Uterus (tissue), 4 donors: ENCODE results near the gene ZNF521. TPM values are rescaled to one million over a fixed set of nuclear protein-coding genes. Genes with fewer than 3 reads are reported as not detected.

Source experiments
- DNase-seq, 2 donors: peaks; one replicate each; pipeline ENCODE4 v3.0.0-alpha.2; 2019 to 2020
- H3K27ac ChIP-seq, 2 donors: fragments of 200-600 bp; sonication (generic); 1 replicate in 1 of 2; 2 replicates in 1 of 2; pipeline ENCODE4 v1.5.1; 2016 to 2018
- H3K27me3 ChIP-seq, 2 donors: fragments of 200-600 bp; sonication (generic); one replicate each; pipeline ENCODE4 v1.5.1; 2018 to 2019; ENCODE audit warnings: control low read depth in 1 of 2
- H3K36me3 ChIP-seq, 2 donors: fragments of 200-600 bp; sonication (generic); one replicate each; pipeline ENCODE4 v1.5.1; 2019; ENCODE audit warnings: control low read depth in 1 of 2
- H3K4me1 ChIP-seq, 2 donors: fragments of 200-600 bp; sonication (generic); one replicate each; pipeline ENCODE4 v1.5.1; 2018 to 2019; ENCODE audit warnings: control low read depth in 1 of 2
- H3K4me3 ChIP-seq, 2 donors: fragments of 200-600 bp; sonication (generic); 1 replicate in 1 of 2; 2 replicates in 1 of 2; pipeline ENCODE4 v1.5.1; 2018 to 2019; ENCODE audit warnings: mild to moderate bottlenecking in 1 of 2
- H3K9me3 ChIP-seq, 2 donors: fragments of 200-600 bp; sonication (generic); one replicate each; pipeline ENCODE4 v1.5.1; 2019; ENCODE audit warnings: control low read depth in 1 of 2
- POLR2A ChIP-seq, 2 donors: fragments of 450-650 bp; IDR thresholded peaks; one replicate each; pipeline ENCODE4 v1.6.1; 2016; ENCODE audit warnings: antibody characterized with exemption in 2 of 2, mild to moderate bottlenecking in 1 of 2, moderate library complexity in 1 of 2
- intact Hi-C: fragments of 100-400 bp; cut with DNase I; formaldehyde crosslinking; loops from one replicate; pipeline ENCODE4 v1.15.1; 2023; ENCODE audit warnings: low total_unique reads
- total RNA-seq, 4 donors: library from RNA; depleted of rRNA in 3 of 4; stranded (reverse); fragments of >200 nt in 3 of 4; gene quantifications; one replicate each; pipeline versions ENCODE4 v1.1.0 to v1.2.4, GENCODE V29; 2014 to 2023
- TF ChIP-seq, protein P1 (sequence below), 4 experiments: fragments of 200-600 bp in 2 of 4; fragments of 450-650 bp in 2 of 4; sonication (generic) in 2 of 4; IDR thresholded peaks; one replicate each; pipeline ENCODE4 v1.5.1; 2016 to 2019; ENCODE audit warnings: antibody characterized with exemption in 4 of 4, mild to moderate bottlenecking in 2 of 4, moderate library complexity in 1 of 4
- donor health status: DM: yes; HTN: yes; CAD: no.

Gene ZNF521
- total RNA-seq, 4 donors from 2014 or later = 47.4 to 116 (median 72.8) TPM

DNA sequence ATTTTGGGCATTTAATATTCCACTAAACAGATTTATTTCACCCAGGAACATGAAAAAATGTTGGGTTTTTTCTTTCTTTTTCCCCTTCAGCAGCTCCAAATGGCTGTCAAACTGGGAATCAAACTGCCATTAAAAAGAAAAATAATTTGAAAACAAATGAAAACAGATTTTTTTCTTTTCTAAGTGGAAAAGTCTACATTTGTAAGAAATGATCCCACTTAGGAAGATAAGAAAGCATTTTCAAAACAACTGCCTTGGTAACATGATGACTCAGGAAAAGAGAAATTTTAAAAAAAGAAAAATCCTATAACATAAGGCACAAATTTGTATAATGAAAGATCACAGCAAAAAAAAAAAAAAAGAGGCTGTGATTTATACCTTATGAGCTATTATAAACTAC lies 20.0 kb downstream of the ZNF521 start:
- Histone ChIP-seq H3K4me1 (no peaks in the 10 kb centered on the region), H3K27ac (no peak overlapping the region), H3K27me3 (no peaks in the 10 kb centered on the region), H3K36me3 (no peaks in the 10 kb centered on the region), H3K9me3 (no peaks in the 10 kb centered on the region), H3K4me3 (no peak overlapping the region)
- DNase-seq = no peak
- intact Hi-C loops = no loop called here
- no peak for TF ChIP-seq POLR2A (IDR thresholded peaks at IDR 0.05)
- TF ChIP-seq, protein P1, sequence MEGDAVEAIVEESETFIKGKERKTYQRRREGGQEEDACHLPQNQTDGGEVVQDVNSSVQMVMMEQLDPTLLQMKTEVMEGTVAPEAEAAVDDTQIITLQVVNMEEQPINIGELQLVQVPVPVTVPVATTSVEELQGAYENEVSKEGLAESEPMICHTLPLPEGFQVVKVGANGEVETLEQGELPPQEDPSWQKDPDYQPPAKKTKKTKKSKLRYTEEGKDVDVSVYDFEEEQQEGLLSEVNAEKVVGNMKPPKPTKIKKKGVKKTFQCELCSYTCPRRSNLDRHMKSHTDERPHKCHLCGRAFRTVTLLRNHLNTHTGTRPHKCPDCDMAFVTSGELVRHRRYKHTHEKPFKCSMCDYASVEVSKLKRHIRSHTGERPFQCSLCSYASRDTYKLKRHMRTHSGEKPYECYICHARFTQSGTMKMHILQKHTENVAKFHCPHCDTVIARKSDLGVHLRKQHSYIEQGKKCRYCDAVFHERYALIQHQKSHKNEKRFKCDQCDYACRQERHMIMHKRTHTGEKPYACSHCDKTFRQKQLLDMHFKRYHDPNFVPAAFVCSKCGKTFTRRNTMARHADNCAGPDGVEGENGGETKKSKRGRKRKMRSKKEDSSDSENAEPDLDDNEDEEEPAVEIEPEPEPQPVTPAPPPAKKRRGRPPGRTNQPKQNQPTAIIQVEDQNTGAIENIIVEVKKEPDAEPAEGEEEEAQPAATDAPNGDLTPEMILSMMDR (IDR thresholded peaks at IDR 0.05) = no peak

DNA sequence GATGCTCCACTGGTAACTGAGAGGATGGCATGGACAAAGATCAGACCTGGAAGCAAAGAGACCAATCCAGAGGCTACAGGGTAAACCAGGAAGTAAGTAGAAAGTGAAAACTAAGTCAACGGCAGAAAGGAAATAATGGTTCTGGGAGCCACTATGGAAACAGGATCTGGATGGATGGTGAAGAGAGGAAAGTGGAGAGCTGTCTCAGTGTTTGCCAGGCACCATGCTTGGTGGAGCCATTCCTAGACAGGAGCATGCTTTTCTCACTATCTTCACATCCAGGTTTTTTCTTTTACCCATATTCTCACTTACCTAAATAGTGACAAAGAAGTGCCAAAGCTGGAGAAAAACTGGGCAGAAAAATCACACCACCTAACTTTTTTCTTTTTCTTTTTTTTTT lies 22.2 kb downstream of the ZNF521 start:
- DNase-seq = no peak
- H3K36me3 ChIP-seq = no peaks in the 10 kb centered on the region
- H3K27ac ChIP-seq = no peak overlapping the region
- no peaks in the 10 kb centered on the region for H3K4me1 ChIP-seq
- TF ChIP-seq, protein P1 (IDR thresholded peaks at IDR 0.05) = no peak
- TF ChIP-seq POLR2A (IDR thresholded peaks at IDR 0.05) = no peak
- H3K4me3 ChIP-seq = no peak overlapping the region
- no peaks in the 10 kb centered on the region for H3K27me3 ChIP-seq
- no peaks in the 10 kb centered on the region for H3K9me3 ChIP-seq
- intact Hi-C loops = no loop called here

DNA sequence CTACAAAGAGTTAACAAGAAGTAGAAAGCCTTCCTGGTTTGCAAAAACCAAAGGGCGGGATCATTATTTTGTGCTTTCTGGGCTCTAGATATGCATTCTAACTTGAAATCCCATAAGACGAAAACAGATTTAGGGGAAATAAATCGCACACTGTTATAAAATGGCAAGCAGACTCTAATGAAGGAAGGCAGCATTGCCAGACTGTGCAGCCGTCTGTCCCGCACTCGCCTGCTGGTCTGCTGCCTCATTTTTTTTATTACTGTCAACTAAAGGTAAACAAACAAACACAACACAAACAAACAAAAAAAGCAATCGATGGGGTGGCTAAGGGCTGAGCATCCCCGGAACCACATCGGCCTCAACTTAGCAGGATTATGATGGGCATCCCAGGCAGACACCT lies 24.4 kb downstream of the ZNF521 start:
- Histone ChIP-seq H3K4me1 (no peaks in the 10 kb centered on the region), H3K4me3 (no peak overlapping the region), H3K27me3 (no peaks in the 10 kb centered on the region), H3K36me3 (no peaks in the 10 kb centered on the region), H3K9me3 (no peaks in the 10 kb centered on the region), H3K27ac (peak overlapping the region; percentile 1 to 64)
- intact Hi-C loops = no loop called here
- TF ChIP-seq POLR2A (IDR thresholded peaks at IDR 0.05) = no peak
- TF ChIP-seq, protein P1 (IDR thresholded peaks at IDR 0.05) = no peak
- DNase-seq = no peak

DNA sequence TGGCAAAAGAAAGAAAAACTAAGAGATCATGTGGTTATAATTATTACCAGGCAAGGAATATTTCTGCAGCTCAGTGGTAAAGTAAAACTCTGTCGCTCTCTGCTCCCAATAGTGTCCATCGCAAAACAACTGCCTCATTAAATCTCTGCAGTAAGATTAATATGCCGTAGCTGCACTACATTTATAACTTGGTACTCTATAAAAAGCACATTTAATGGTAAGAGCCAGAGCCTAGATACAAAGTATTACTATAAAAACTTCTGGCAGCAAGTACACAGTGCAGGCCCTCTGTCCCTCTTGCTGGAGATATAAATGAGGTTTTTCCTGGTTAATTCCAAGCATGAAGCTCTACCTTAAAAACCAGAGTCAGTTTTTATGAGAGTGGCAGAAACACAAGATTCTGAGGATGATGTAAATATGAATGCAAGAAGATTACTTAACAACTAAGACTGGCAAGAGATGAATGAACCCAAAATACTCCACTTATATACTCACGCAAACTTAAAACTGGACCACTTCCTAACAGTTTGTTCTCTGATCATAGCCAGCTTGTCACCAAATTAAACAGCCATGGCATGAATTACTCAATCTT lies 25.5 kb downstream of the ZNF521 start:
- Histone ChIP-seq H3K9me3 (no peaks in the 10 kb centered on the region), H3K4me1 (no peaks in the 10 kb centered on the region), H3K4me3 (no peak overlapping the region), H3K27me3 (no peaks in the 10 kb centered on the region), H3K27ac (peak overlapping the region; percentile 1 to 64), H3K36me3 (no peaks in the 10 kb centered on the region)
- TF ChIP-seq, protein P1 (IDR thresholded peaks at IDR 0.05) = no peak
- TF ChIP-seq POLR2A (IDR thresholded peaks at IDR 0.05) = no peak
- no peak for DNase-seq
- intact Hi-C loops = no loop called here

DNA sequence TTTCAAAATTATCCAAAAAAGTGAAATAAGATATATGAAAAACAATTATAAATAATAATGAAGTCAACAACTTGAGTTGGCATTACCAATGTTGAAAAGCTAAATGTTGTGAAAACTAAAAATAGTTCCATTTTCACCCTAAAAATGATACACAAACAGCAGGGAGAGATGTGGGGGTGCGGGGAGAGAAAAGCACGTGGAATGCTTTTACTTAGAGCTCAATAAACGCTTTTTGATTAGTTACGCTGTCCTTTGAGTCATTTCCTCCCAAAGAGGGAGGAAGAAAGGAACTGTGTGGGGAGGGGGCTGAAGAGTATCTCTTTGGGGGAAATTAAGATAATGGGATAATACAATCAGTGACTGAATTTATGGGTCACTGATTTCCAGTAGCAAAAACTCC lies 29.2 kb downstream of the ZNF521 start:
- Histone ChIP-seq H3K36me3 (no peaks in the 10 kb centered on the region), H3K4me1 (no peaks in the 10 kb centered on the region), H3K27me3 (no peaks in the 10 kb centered on the region), H3K9me3 (no peaks in the 10 kb centered on the region), H3K27ac (no peak overlapping the region), H3K4me3 (no peak overlapping the region)
- TF ChIP-seq, protein P1 (IDR thresholded peaks at IDR 0.05) = no peak
- no peak for TF ChIP-seq POLR2A (IDR thresholded peaks at IDR 0.05)
- DNase-seq = no peak
- intact Hi-C loops = no loop called here
